Mesenteric fat pad (tissue), 1 donor: ENCODE measurements around the gene KRT3. TPM values are rescaled to one million over a fixed set of nuclear protein-coding genes. Genes with fewer than 3 reads are reported as not detected.

Experiments used
- DNase-seq: peaks from one replicate; pipeline ENCODE4 v3.0.0-alpha.2; 2020; ENCODE audit warnings: low spot score
- total RNA-seq: library from RNA; stranded (reverse); fragmentation: NEBNext Ultra II Directional; extraction: Animal tissue kit (Norgen Biotek cat#: 25700); gene quantifications from one replicate; pipeline ENCODE4 v1.2.1, GENCODE V29; 2021
- donor health status: DM: yes; HTN: yes; CAD: no.

KRT3 gene
- total RNA-seq, 1 donor from 2014 or later, result not detected

GRCh38 chr12:52813885-52814709 lies 18.2 kb upstream of the KRT3 start, which contains the start of gene KRT4:
Gene KRT4 (minus strand): TSS chr12:52814116. CDS start chr12:52814058, 58 bp downstream.
- DNase-seq, result no peak

- no peak for DNase-seq
Measured at GRCh38 chr12:52813203-52813819, 17.4 kb upstream of the KRT3 start.

DNA sequence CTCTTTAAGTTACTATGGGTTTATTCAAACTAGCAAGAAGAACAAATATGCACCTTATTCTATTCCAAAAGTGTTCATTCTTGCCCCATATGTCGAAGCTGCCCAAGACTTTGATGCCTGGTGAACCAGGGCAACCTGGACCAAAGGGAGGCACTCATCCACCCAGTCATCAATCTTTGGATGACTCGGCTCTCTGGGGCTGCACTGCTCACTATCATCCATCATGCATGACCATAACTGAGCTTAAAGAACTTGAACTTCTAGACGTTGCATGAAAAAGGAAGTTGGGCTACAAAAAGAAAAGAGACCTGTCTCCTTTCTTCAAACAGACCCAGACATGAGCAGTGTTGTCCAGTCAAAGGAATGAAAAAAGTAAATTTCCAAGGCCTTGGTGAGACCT lies 16.8 kb upstream of the KRT3 start:
- DNase-seq, result no peak

GRCh38 chr12:52812073-52812400 lies 16.1 kb upstream of the KRT3 start:
- DNase-seq, result no peak

- DNase-seq, result no peak
Measured at GRCh38 chr12:52811191-52812072, 15.5 kb upstream of the KRT3 start.

GRCh38 chr12:52810554-52810953 lies 14.6 kb upstream of the KRT3 start:
- no peak for DNase-seq

DNA sequence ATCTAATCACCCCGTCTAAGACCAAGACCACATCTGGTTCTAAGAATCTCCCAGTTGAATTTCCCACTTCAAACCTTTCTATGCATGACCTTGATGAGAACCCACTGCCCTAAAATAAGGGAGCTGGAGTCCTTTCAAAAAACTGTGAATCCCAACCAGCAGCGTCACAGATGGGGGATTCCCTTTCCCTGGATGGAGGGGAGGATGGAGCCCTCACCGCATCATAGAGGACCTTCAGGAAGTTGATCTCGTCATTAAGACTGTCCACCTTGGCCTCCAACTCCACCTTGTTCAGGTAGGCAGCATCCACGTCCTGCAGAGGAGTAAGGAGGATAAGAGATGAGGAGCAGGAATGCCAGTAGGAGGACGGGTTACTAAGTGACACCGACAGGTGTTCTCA lies 13.2 kb upstream of the KRT3 start:
- DNase-seq, result no peak

DNA sequence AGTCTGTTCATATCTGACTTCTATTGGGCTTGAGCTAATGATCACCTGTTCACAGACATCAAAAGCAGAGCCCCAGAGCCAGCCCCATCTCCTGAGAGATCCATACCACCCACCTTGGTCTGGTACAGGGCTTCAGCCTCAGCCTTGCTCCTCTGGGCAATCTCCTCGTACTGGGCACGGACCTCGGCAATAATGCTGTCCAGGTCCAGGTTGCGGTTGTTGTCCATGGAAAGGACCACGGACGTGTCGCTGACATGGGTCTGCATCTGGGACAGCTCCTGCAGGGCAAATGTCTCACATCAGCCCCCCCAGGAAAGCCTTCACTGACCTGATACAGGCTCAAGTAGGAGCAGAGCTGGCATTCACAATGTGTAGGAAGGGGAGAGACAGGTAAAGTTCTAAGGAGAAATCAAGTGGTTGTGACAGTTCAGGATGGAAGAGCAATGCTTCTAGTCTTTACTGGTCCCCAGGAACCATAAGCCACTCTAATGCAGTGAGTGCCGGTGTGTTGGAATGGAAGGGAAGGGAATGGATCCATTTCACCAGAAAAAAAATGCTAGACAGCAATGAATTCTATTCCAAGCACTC lies 12.8 kb upstream of the KRT3 start:
- no peak for DNase-seq

GRCh38 chr12:52807544-52808470 lies 11.9 kb upstream of the KRT3 start:
- DNase-seq, result no peak

- no peak for DNase-seq
Measured at GRCh38 chr12:52806821-52807543, 11.1 kb upstream of the KRT3 start.

- no peak for DNase-seq
Measured at GRCh38 chr12:52806169-52806811, 10.4 kb upstream of the KRT3 start.

DNA sequence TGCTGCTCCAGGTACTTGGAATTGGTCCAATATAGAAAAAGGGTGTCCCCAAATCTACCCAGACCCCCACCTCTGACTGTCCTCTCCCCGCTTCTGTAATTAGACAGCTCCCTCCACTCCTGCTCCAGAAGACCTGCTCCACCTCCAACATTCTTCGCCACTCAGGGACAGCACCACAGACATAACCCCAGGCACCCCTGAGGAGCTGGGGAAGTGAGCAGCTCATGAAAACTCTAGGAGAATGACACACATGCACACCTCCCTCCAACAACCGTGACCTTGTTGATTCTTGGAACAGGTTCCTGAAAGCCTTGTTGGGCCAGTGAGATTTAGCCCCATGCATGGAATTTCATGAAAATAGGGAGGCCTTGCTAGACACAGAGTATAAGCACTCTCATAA lies 9.8 kb upstream of the KRT3 start:
- DNase-seq, result no peak

GRCh38 chr12:52805000-52805399 lies 9.1 kb upstream of the KRT3 start:
- DNase-seq, result no peak

DNA sequence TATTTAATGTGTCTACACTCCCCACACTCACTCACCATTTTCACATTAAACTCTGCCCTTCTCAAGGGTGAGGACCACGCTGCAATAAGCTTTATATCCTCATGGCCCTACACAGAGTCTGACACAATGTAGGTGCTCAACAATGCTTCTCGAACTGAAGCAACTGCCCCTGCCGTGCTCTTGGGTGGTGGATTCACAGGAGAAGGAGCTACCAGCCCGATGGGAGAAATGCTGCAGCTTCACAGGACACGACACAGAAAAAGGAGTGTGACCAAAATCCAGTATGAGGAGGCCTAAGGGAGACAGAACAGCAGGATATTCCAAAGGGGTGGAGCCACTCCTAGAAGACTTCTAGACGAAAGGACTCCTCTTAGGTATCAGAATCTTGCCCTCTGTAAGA lies 6.5 kb upstream of the KRT3 start:
- no peak for DNase-seq

- DNase-seq, result no peak
Measured at GRCh38 chr12:52801773-52802172, 5.9 kb upstream of the KRT3 start.

DNA sequence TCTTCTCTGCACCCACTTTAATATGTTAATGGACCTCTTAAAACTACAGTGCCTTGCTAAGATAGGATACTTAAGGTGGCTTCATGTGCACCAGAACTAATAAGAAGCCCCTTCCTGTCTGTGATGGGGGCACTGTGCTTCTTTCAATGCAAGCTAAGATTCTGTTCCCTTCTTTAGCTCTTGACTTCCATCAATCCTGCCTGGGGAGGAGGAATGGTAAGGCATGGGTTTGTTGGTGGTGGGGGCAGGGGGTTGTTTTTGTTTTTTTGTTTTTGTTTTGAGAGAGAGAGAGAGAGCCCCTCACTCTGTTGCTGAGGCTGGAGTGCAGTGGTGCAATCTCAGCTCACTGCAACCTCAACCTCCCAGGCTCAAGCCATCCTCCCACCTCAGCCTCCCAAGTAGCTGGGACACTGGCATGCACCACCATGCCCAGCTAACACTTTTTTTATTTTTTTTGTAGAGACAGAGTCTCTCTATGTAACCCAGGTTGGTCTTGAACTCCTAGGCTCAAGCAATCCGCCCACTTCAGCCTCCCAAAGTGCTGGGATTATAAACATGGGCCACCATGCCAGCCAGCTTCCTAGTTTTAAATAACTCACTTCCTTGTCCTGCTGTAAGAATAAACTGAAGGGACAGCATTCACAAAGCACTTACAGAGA lies 4.5 kb upstream of the KRT3 start:
- DNase-seq, result no peak

DNA sequence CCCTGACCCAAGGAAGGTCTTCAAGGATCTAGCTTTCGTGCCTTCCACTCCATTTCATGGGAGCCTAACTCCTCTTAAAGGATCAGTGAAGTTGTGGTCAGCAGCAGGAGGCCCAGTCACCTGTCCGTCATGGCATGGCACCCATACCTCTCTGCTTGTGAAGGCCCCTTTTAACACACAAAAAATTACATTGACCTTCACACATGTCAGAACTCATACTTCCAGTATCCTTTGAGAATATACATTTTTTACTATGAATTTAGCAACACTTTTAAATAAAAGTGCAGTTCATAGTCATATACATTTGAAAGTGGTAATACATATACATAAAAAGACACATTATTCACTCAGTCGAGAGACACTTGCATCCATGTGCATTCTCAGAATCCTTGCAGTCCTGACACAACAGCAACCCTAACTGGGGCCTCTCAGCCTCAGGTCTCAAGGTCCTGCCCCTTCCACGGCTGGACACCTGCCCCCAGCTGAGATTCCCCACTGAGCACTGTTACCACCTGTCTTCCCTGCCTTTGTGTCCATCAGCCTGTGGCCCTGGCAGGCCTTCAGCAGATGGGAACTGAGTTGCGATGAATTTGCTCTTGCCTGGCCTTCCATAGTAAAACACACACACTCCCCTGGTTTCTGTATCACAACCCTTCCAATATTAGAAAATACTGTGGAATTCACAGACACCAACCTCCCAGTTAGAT lies 3.7 kb upstream of the KRT3 start:
- DNase-seq, result no peak
